DOHH2 (cell line): ENCODE results near the gene HES1.

Source experiments
- H3F3A ChIP-seq: fragments of 200-600 bp; sonication (generic), shearing (Covaris generic); 2 replicates; pipeline ENCODE4 v1.6.0; 2016; ENCODE audit warnings: antibody characterized with exemption, mild to moderate bottlenecking; ENCODE audit not compliant: control insufficient read depth, insufficient read depth
- H3K27ac ChIP-seq: fragments of 200-600 bp; sonication (generic); 2 replicates; pipeline ENCODE4 v1.5.1; 2014; ENCODE audit warnings: low read depth, mild to moderate bottlenecking, low read length, moderate library complexity
- H3K27me3 ChIP-seq: fragments of 200-600 bp; sonication (generic); 2 replicates; pipeline ENCODE4 v1.6.1; 2014; ENCODE audit warnings: mild to moderate bottlenecking, low read length, mixed read lengths; ENCODE audit not compliant: control insufficient read depth
- H3K36me3 ChIP-seq: fragments of 200-600 bp; sonication (generic); 2 replicates; pipeline ENCODE4 v1.6.1; 2014; ENCODE audit warnings: mild to moderate bottlenecking, low read length, moderate library complexity, mixed read lengths; ENCODE audit not compliant: control insufficient read depth
- H3K4me1 ChIP-seq: fragments of 200-600 bp; sonication (generic); 2 replicates; pipeline ENCODE4 v1.6.1; 2014; ENCODE audit warnings: mild to moderate bottlenecking, low read length, mixed read lengths; ENCODE audit not compliant: control insufficient read depth
- H3K4me2 ChIP-seq: fragments of 200-600 bp; sonication (generic); 2 replicates; pipeline ENCODE4 v1.6.0; 2014; ENCODE audit warnings: mild to moderate bottlenecking, low read length, moderate library complexity
- H3K4me3 ChIP-seq: fragments of 200-600 bp; sonication (generic); 2 replicates; pipeline ENCODE4 v1.5.1; 2014; ENCODE audit warnings: mild to moderate bottlenecking, low read length, mixed read lengths
- H3K79me2 ChIP-seq: fragments of 200-600 bp; sonication (generic); 2 replicates; pipeline ENCODE4 v1.6.1; 2014; ENCODE audit warnings: mild to moderate bottlenecking, low read length, mixed read lengths; ENCODE audit not compliant: control insufficient read depth
- H3K9me2 ChIP-seq: fragments of 200-600 bp; sonication (generic); replicated peaks from 2 replicates; pipeline ENCODE4 v1.6.1; 2014; ENCODE audit warnings: mild to moderate bottlenecking, low read length, mixed read lengths; ENCODE audit not compliant: control insufficient read depth
- H3K9me3 ChIP-seq: fragments of 200-600 bp; sonication (generic); 2 replicates; pipeline ENCODE4 v1.6.1; 2014; ENCODE audit warnings: antibody characterized with exemption, low read length, mixed read lengths; ENCODE audit not compliant: control insufficient read depth, insufficient read depth
- H4K20me1 ChIP-seq: fragments of 200-600 bp; sonication (generic); 2 replicates; pipeline ENCODE4 v1.6.0; 2014; ENCODE audit warnings: low read depth, mild to moderate bottlenecking, antibody characterized with exemption, low read length, moderate library complexity; ENCODE audit not compliant: control insufficient read depth, insufficient read depth
- EZH2phosphoT487 ChIP-seq: fragments of 200-600 bp; sonication (generic); IDR thresholded peaks from 2 replicates; pipeline ENCODE4 v1.6.1; 2017; ENCODE audit warnings: borderline replicate concordance, mild to moderate bottlenecking, antibody characterized with exemption, low read length, moderate library complexity, mixed read lengths
- TF ChIP-seq, protein P1 (sequence below): fragments of 200-600 bp; sonication (generic); IDR thresholded peaks from one replicate; pipeline ENCODE4 v1.5.1; 2014; ENCODE audit warnings: antibody characterized with exemption, mild to moderate bottlenecking, low read depth, low read length; ENCODE audit not compliant: poor library complexity, severe bottlenecking

HES1 gene

DNA sequence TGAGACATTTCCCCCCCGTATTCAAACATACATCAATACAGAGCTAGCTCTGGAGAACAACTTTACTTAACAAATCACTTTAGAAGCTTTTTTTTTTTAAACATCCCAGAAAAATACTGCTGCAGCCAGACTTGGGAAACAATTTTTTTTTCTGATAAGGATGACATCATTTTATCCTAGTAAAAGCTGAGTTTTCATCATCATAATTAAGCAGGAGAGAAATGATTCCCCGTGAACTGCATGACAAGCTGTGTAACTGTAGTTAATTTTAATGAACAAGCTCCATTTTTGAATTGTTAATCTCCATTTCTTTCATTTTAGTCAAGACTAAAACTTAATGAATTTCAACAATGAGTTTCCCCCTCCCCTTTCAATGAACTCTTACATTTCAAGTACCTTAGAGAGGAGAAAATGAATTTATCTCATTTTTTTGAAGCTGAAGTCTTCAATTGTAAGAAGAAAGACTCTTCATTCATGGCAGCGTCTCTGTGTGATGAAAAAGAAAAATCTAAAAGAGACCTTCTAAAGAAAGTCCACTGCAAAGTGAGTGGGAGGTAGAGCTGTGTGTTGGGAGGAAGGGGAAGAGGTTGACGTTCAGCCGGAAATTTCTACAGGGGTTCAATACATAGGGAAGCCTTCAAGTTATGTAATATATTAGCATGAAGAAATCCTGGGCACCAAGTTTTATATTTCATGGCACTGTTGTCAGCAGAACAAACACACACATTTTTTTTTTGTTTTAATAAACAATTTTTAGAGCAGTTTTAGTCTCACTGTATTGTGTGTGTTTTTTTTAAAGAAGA is 31.7 kb downstream of the HES1 start:
- H4K20me1 ChIP-seq = no peaks in the 10 kb centered on the region
- H3F3A ChIP-seq = no peaks in the 10 kb centered on the region
- no peak overlapping the region for H3K4me2 ChIP-seq
- no peaks in the 10 kb centered on the region for H3K9me3 ChIP-seq
- no peaks in the 10 kb centered on the region for H3K4me1 ChIP-seq
- no peak for TF ChIP-seq EZH2phosphoT487
- TF ChIP-seq, protein P1, sequence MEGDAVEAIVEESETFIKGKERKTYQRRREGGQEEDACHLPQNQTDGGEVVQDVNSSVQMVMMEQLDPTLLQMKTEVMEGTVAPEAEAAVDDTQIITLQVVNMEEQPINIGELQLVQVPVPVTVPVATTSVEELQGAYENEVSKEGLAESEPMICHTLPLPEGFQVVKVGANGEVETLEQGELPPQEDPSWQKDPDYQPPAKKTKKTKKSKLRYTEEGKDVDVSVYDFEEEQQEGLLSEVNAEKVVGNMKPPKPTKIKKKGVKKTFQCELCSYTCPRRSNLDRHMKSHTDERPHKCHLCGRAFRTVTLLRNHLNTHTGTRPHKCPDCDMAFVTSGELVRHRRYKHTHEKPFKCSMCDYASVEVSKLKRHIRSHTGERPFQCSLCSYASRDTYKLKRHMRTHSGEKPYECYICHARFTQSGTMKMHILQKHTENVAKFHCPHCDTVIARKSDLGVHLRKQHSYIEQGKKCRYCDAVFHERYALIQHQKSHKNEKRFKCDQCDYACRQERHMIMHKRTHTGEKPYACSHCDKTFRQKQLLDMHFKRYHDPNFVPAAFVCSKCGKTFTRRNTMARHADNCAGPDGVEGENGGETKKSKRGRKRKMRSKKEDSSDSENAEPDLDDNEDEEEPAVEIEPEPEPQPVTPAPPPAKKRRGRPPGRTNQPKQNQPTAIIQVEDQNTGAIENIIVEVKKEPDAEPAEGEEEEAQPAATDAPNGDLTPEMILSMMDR = no peak
- H3K27me3 ChIP-seq = peaks cover 26% of the 10 kb centered on the region
- no peak overlapping the region for H3K27ac ChIP-seq
- H3K9me2 ChIP-seq = no peaks in the 10 kb centered on the region
- H3K4me3 ChIP-seq = no peak overlapping the region
- no peaks in the 10 kb centered on the region for H3K79me2 ChIP-seq
- no peaks in the 10 kb centered on the region for H3K36me3 ChIP-seq

DNA sequence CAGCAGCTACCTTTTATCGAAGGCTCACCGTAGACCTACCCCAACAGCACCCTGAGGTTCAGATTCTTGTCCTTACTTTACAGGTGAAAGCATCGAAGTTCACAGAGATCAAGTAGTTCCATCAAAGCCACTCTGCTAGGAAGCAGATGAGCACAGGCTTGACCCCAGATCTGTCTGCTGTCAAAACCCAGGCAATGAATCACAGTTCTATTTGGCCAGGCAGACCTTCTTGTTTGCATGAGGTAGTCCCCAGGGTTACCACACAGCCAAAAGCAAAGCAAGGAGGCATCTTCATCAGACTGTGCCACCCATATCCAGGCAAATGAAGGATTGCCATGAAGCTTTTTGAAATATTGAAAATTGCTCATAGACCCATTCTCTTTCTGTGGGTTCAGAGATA is 33.0 kb downstream of the HES1 start:
- Histone ChIP-seq H3K9me3 (no peaks in the 10 kb centered on the region), H3K79me2 (no peaks in the 10 kb centered on the region), H3K4me1 (no peaks in the 10 kb centered on the region), H3K9me2 (no peaks in the 10 kb centered on the region), H4K20me1 (no peaks in the 10 kb centered on the region), H3K4me2 (no peak overlapping the region), H3K27ac (no peak overlapping the region), H3K4me3 (no peak overlapping the region), H3F3A (no peaks in the 10 kb centered on the region), H3K27me3 (peaks cover 16% of the 10 kb centered on the region), H3K36me3 (no peaks in the 10 kb centered on the region)
- no peak for TF ChIP-seq EZH2phosphoT487
- TF ChIP-seq, protein P1 = no peak

DNA sequence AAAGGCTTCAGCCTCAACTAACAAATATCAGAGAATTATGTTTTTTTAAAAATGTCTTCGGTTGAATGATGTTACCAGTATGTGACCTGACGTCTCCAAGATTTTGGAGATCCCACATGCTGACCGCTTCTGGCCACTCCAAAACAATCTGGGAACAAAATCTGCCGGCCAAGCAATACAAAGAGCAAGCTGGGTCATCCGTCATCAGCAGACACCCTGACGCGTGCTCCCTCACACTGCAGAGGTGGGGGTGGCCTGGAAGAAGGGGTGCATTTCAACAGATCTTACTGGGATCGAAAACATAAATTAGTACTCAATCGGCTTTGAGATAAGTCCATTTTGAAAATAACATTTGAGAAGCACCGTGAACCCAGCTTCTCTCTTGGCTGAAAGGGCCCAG is 33.6 kb downstream of the HES1 start:
- TF ChIP-seq, protein P1 = no peak
- TF ChIP-seq EZH2phosphoT487 = no peak
- Histone ChIP-seq H3K9me3 (no peaks in the 10 kb centered on the region), H3K4me1 (no peaks in the 10 kb centered on the region), H3K27ac (no peak overlapping the region), H3K9me2 (no peaks in the 10 kb centered on the region), H4K20me1 (no peaks in the 10 kb centered on the region), H3K4me3 (no peak overlapping the region), H3F3A (no peaks in the 10 kb centered on the region), H3K79me2 (no peaks in the 10 kb centered on the region), H3K4me2 (no peak overlapping the region), H3K36me3 (no peaks in the 10 kb centered on the region), H3K27me3 (peaks cover 11% of the 10 kb centered on the region)
